Progenitor cell of endocrine pancreas (in vitro differentiated cells): Measurements from ENCODE around the gene TPO. TPM values are rescaled to one million over a fixed set of nuclear protein-coding genes. Genes with fewer than 3 reads are reported as not detected.
"Not testable (repeated sequence)": the region's sequence is repeated elsewhere in the genome, so short reads cannot be mapped to it uniquely, and the experiment has no call there.

Experiments used
- DNase-seq: peaks from one replicate; pipeline ENCODE4 v3.0.0; 2021; ENCODE audit warnings: low spot score; ENCODE audit not compliant: unreplicated experiment
- H3K27ac Mint-ChIP-seq: 2 replicates; pipeline ENCODE4 v1.8.0; 2021; ENCODE audit warnings: mild to moderate bottlenecking, moderate library complexity, mixed read lengths
- H3K27me3 Mint-ChIP-seq: 2 replicates; pipeline ENCODE4 v1.8.0; 2021; ENCODE audit warnings: mixed read lengths
- H3K36me3 Mint-ChIP-seq: 2 replicates; pipeline ENCODE4 v1.8.0; 2022; ENCODE audit warnings: mixed read lengths; ENCODE audit not compliant: insufficient read depth
- H3K4me1 Mint-ChIP-seq: 2 replicates; pipeline ENCODE4 v1.8.0; 2021; ENCODE audit warnings: low read depth, mixed read lengths
- H3K4me3 Mint-ChIP-seq: 2 replicates; pipeline ENCODE4 v1.8.0; 2021; ENCODE audit warnings: low read depth, mild to moderate bottlenecking, moderate library complexity, mixed read lengths
- H3K9me3 Mint-ChIP-seq: 2 replicates; pipeline ENCODE4 v1.8.0; 2021; ENCODE audit warnings: low read depth, mixed read lengths
- total RNA-seq: library from RNA; stranded (reverse); gene quantifications from 2 replicates; pipeline ENCODE4 v1.2.1, GENCODE V29; 2021
- TF ChIP-seq, protein P1 (sequence below): fragments of 200-600 bp; sonication (generic); IDR thresholded peaks from one replicate; pipeline ENCODE4 v1.5.0; 2021; ENCODE audit warnings: antibody characterized with exemption, mild to moderate bottlenecking; ENCODE audit not compliant: unreplicated experiment

Gene TPO
- total RNA-seq, 1 donor from 2014 or later, result not detected

DNA sequence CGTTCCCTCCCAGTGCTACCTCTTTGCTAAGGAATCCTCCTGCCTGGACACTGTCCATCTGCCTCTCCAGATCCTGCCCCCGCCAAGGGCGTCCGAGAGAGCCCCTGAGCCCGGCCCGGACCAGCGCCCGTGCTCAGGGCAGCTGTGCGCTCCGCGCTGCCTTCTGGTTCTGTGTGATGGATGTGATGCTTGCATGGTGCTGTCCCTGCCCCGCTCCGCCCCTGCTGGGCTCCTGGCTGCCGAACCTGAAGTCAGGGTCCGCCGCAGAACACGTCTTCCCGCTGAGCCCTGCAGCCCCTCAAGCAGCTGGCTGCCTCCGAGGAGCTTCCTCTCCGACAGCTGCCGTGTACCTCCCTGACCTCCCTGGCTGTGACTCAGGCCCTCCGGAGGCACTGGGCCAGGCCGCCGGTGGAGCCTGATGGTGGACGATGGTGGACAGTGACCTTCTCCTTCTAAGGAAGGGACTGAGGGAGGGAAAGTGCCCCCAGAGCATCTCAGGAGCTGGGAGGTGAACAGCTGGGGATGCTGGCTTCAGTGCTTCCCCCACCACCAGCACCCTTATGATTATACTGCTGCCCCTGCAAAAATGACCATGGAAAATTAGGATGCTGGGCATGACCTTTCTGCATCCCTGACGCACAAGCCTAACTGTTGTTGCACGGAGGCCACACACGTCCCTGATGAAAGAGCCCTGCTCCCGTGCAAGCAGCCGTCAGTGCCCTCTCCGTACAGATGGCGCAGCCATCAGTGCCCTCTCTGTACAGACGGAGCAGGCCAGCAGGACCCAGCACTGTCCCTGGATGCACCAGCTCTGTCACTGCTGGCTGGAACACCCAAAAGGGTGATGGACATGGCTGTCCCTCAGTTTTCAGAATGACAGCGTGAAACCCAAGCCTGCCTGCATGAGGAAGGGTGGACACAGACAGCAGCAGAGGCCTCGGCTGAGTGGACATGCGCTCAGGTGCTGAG is 99.3 kb downstream of the TPO start:
- H3K4me3 Mint-ChIP-seq, result no peak overlapping the region
- DNase-seq, result no peak
- TF ChIP-seq, protein P1, sequence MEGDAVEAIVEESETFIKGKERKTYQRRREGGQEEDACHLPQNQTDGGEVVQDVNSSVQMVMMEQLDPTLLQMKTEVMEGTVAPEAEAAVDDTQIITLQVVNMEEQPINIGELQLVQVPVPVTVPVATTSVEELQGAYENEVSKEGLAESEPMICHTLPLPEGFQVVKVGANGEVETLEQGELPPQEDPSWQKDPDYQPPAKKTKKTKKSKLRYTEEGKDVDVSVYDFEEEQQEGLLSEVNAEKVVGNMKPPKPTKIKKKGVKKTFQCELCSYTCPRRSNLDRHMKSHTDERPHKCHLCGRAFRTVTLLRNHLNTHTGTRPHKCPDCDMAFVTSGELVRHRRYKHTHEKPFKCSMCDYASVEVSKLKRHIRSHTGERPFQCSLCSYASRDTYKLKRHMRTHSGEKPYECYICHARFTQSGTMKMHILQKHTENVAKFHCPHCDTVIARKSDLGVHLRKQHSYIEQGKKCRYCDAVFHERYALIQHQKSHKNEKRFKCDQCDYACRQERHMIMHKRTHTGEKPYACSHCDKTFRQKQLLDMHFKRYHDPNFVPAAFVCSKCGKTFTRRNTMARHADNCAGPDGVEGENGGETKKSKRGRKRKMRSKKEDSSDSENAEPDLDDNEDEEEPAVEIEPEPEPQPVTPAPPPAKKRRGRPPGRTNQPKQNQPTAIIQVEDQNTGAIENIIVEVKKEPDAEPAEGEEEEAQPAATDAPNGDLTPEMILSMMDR, result no peak
- H3K27ac Mint-ChIP-seq, result no peak overlapping the region
- H3K9me3 Mint-ChIP-seq, result no peaks in the 10 kb centered on the region
- H3K36me3 Mint-ChIP-seq, result no peaks in the 10 kb centered on the region
- peaks cover 4% of the 10 kb centered on the region for H3K4me1 Mint-ChIP-seq
- H3K27me3 Mint-ChIP-seq, result peaks cover 32% of the 10 kb centered on the region

DNA sequence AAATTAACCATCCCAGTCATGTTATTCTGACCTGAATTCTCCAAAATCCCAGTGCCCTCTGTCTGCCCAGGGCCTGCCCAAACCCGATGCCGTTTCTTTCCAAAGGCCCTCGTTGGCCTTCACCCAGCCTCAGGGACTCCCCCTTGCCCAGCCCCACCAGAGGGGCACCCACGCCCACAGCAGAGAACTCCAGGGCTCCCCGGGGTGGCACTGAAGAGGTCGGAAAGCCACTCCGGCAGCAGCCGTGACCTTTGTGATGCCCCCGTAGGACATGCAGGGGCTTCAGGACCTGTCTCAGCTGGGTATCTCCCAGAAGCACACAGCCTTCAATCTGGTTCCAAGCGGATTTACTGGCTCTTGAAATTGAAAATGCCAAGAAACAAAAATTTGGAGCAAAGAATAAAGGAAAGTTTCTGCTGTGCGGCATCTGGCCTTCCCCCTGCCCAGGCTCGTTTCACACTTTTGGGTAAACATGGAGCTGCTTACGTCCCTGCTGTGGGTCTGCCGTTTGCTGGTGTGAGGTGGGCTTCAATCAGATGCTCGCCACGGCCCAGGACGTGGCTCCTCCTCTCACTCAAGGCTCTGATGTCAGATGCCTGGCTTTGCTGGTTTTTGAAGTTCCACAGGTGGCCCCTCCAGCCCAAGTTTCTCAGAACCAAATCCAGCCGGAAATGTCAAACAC is 101.3 kb downstream of the TPO start:
- DNase-seq, result no peak
- H3K36me3 Mint-ChIP-seq, result no peaks in the 10 kb centered on the region
- H3K27me3 Mint-ChIP-seq, result peaks cover 34% of the 10 kb centered on the region
- H3K27ac Mint-ChIP-seq, result no peak overlapping the region
- no peak overlapping the region for H3K4me3 Mint-ChIP-seq
- TF ChIP-seq, protein P1, result no peak
- peaks cover 4% of the 10 kb centered on the region for H3K4me1 Mint-ChIP-seq
- no peaks in the 10 kb centered on the region for H3K9me3 Mint-ChIP-seq

DNA sequence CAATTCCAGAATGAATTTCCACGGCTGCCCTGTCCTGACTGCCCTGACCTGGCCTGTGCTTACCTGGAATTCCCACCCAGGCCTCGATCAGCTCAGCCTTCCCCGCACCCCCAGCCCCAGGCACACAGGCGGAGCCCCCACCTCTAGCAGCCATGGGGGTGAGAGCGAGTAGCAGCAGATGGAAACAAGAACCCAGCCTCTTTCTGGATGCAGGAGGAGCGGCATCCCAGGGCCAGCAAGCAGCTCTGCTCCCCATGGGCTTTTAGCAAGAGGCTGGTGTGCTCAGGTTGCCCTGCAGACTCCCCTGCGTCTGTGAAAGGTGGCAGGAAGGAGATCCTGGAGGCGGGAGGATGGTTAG is 101.8 kb downstream of the TPO start:
- DNase-seq, result no peak
- TF ChIP-seq, protein P1, result no peak
- Mint-ChIP-seq H3K27ac (no peak overlapping the region), H3K27me3 (peaks cover 33% of the 10 kb centered on the region), H3K36me3 (no peaks in the 10 kb centered on the region), H3K9me3 (no peaks in the 10 kb centered on the region), H3K4me1 (peaks cover 4% of the 10 kb centered on the region), H3K4me3 (no peak overlapping the region)

DNA sequence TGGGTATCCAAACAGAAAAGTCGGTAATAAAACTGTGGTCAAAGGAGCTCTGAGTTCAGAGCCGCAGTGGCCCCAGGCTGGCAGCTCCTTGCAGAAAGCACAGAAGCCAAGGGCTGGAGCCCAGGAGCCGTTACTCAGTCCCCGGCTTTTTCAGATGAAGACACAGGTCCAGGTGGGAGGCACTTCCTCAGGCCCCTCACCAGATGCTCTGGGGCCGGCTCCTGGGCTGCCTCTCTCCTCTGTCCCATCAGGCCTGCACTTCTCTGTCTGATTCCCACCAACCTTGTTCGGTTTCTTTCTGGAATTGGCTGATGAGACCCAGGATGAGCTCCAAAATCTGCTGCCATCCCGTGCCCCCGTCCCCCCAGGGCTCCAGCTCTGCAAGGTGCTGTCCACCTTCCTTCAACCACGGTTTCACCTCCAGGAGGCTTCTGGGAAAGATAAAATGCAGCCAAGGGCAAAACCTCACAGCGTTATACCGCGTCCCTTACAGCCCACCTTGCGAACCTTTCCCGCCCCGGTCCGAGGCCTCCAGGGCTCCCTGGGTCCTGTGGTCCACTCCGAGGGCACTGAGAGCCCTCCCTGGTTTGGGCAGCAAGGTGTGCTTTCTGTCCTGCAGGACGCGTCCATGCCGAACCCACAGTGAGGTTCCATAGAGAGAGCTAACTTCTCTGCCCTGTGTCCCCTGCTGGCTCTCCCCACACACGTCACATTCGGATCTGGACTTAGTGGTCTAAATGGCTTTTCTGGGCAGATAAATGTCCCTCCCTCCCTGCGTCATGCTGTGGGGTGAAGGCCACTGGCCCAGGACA is 102.9 kb downstream of the TPO start:
- peaks cover 4% of the 10 kb centered on the region for H3K4me1 Mint-ChIP-seq
- no peaks in the 10 kb centered on the region for H3K36me3 Mint-ChIP-seq
- H3K27ac Mint-ChIP-seq, result no peak overlapping the region
- TF ChIP-seq, protein P1, result no peak
- H3K4me3 Mint-ChIP-seq, result no peak overlapping the region
- DNase-seq, result no peak
- H3K9me3 Mint-ChIP-seq, result no peaks in the 10 kb centered on the region
- H3K27me3 Mint-ChIP-seq, result peaks cover 43% of the 10 kb centered on the region

DNA sequence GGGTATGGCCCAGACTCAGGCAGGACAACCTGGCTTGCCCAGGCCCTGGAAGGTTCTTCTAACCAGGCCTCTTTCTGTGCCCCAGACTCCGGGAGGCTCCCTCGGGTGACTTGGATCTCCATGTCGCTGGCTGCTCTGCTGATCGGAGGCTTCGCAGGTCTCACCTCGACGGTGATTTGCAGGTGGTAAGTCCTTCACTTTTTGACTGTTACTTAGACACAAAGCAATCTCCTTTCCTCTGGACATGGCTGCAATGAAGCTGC is 103.5 kb downstream of the TPO start:
- DNase-seq, result no peak
- no peaks in the 10 kb centered on the region for H3K9me3 Mint-ChIP-seq

DNA sequence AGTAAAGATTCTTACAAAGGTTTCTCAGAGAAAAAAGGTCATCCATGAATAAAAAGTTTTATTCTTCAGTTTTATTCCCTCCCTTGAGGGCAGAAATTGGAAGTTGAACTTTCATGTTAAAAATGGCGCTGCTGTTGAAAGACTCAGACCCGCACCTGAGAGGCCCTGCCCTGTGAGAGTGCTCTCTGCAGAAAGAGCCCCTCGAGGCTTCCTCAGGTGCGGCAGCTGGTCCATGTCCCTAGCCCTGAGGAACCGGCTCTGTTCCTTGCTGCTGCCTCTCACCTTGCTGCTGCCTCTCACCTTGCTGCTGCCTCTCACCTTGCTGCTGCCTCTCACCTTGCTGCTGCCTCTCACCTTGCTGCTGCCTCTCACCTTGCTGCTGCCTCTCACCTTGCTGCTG is 104.0 kb downstream of the TPO start:
- not testable (repeated sequence) for H3K9me3 Mint-ChIP-seq, DNase-seq, H3K36me3 Mint-ChIP-seq, H3K4me3 Mint-ChIP-seq, H3K4me1 Mint-ChIP-seq, H3K27ac Mint-ChIP-seq
- peaks cover 49% of the 10 kb centered on the region for H3K27me3 Mint-ChIP-seq

More for the DNA sequence above, 103.5 kb downstream of the TPO start:
- Mint-ChIP-seq H3K4me3 (no peak overlapping the region), H3K27ac (no peak overlapping the region), H3K27me3 (peaks cover 44% of the 10 kb centered on the region), H3K36me3 (no peaks in the 10 kb centered on the region), H3K4me1 (peaks cover 4% of the 10 kb centered on the region)
- TF ChIP-seq, protein P1, result no peak
